HEK293 (cell line): Measurements from ENCODE around the gene IL1RAP.

Experiments used
- SETDB1 ChIP-seq: IDR thresholded peaks from one replicate; pipeline ENCODE4 v1.6.1; 2017; ENCODE audit warnings: mild to moderate bottlenecking, low read length, moderate library complexity, mixed read lengths; ENCODE audit not compliant: insufficient read length
- ZFP3 ChIP-seq: fragments of 450-650 bp; formaldehyde crosslinking; IDR thresholded peaks from 2 replicates; pipeline ENCODE4 v1.5.1; 2016; ENCODE audit warnings: low read depth, missing biosample characterization, missing genetic modification characterization
- ZFP37 ChIP-seq: fragments of 450-650 bp; formaldehyde crosslinking; IDR thresholded peaks from 2 replicates; pipeline ENCODE4 v1.5.1; 2016; ENCODE audit warnings: missing biosample characterization, missing genetic modification characterization
- ZNF785 ChIP-seq: fragments of 450-650 bp; formaldehyde crosslinking; IDR thresholded peaks from 2 replicates; pipeline ENCODE4 v1.5.1; 2016; ENCODE audit warnings: missing biosample characterization, missing genetic modification characterization
- TF ChIP-seq, protein P1 (sequence below): fragments of 450-650 bp; formaldehyde crosslinking; IDR thresholded peaks from 2 replicates; pipeline ENCODE4 v1.5.1; 2016; ENCODE audit warnings: missing biosample characterization, missing genetic modification characterization

GRCh38 chr3:190557296-190557695, 43.4 kb downstream of the IL1RAP start:
- TF ChIP-seq, protein P1, sequence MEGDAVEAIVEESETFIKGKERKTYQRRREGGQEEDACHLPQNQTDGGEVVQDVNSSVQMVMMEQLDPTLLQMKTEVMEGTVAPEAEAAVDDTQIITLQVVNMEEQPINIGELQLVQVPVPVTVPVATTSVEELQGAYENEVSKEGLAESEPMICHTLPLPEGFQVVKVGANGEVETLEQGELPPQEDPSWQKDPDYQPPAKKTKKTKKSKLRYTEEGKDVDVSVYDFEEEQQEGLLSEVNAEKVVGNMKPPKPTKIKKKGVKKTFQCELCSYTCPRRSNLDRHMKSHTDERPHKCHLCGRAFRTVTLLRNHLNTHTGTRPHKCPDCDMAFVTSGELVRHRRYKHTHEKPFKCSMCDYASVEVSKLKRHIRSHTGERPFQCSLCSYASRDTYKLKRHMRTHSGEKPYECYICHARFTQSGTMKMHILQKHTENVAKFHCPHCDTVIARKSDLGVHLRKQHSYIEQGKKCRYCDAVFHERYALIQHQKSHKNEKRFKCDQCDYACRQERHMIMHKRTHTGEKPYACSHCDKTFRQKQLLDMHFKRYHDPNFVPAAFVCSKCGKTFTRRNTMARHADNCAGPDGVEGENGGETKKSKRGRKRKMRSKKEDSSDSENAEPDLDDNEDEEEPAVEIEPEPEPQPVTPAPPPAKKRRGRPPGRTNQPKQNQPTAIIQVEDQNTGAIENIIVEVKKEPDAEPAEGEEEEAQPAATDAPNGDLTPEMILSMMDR (tag by site-specific recombination) = no peak
- TF ChIP-seq ZNF785 (tag by site-specific recombination) = no peak
- TF ChIP-seq SETDB1 = no peak
- TF ChIP-seq ZFP3 (tag by site-specific recombination) = no peak
- no peak for TF ChIP-seq ZFP37 (tag by site-specific recombination)
